Psoas muscle (tissue), 8 donors: ENCODE measurements around the gene TUBG1. TPM values are rescaled to one million over a fixed set of nuclear protein-coding genes. Genes with fewer than 3 reads are reported as not detected.

ENCODE experiments used
- ATAC-seq, 4 donors: fragments of 200-7000 bp; cut with Tn5 transposase; one replicate each; pipeline ENCODE4 v1.9.1; 2020; ENCODE audit warnings: moderate library complexity in 3 of 4, mild to moderate bottlenecking in 2 of 4
- DNase-seq, 2 donors: peaks; one replicate each; pipeline ENCODE4 v3.0.0-alpha.2; 2020
- H3K27ac ChIP-seq: fragments of 200-600 bp; one replicate; pipeline ENCODE4 v1.8.0; 2022
- H3K27me3 ChIP-seq, 3 donors: fragments of 200-600 bp in 1 of 3; one replicate each; pipeline versions ENCODE4 v1.6.1 to v1.8.0; 2013 to 2022; ENCODE audit warnings: low read length in 2 of 3, mild to moderate bottlenecking in 2 of 3, moderate library complexity in 1 of 3; ENCODE audit not compliant: insufficient read depth in 3 of 3
- H3K36me3 ChIP-seq, 2 donors: fragments of 200-600 bp in 1 of 2; one replicate each; pipeline versions ENCODE4 v1.6.1 to v1.8.0; 2013 to 2022; ENCODE audit warnings: low read depth in 1 of 2, mild to moderate bottlenecking in 1 of 2, moderate library complexity in 1 of 2; ENCODE audit not compliant: insufficient read depth in 1 of 2
- H3K4me1 ChIP-seq: fragments of 200-600 bp; one replicate; pipeline ENCODE4 v1.8.0; 2022
- H3K4me3 ChIP-seq: fragments of 200-600 bp; one replicate; pipeline ENCODE4 v1.8.0; 2022; ENCODE audit warnings: mild to moderate bottlenecking
- H3K9me3 ChIP-seq: fragments of 200-600 bp; one replicate; pipeline ENCODE4 v1.8.0; 2022
- WGBS, 3 donors: extraction: QIAGEN DNeasy Blood & Tissue Kit; methylation state at CpG; one replicate each; pipeline versions ENCODE4 v1.1.6 to v1.1.7; 2013; 5-methylcytosine and 5-hydroxymethylcytosine counted together
- intact Hi-C, 2 donors: fragments of 100-400 bp; cut with DNase I; formaldehyde crosslinking; loops; one replicate each; pipeline versions ENCODE4 v1.11.0 to v1.14.2; 2022
- polyA plus RNA-seq, 3 donors: library from polyadenylated mRNA; stranded (reverse); fragments of 200-250 nt; gene quantifications; one replicate each; pipeline ENCODE4 v1.2.3, GENCODE V29; 2013
- total RNA-seq, 4 donors: library from RNA; stranded (reverse); fragmentation: NEBNext Ultra II Directional in 2 of 4; extraction: Animal tissue kit (Norgen Biotek cat#: 25700) in 2 of 4; gene quantifications; one replicate each; pipeline versions ENCODE4 v1.2.1 to v1.2.4, GENCODE V29; 2021 to 2023
- TF ChIP-seq, protein P1 (sequence below): fragments of 200-600 bp; IDR thresholded peaks from one replicate; pipeline ENCODE4 v1.8.0; 2022; ENCODE audit warnings: antibody characterized with exemption
- donor health status: healthy with polysubstance abuse.
- donor health status: DM: no; HTN: no; CAD: no; lungs with moderate emphysema.
- donor health status: Bipolar disorder and iron deficiency.
- donor health status: healthy.
- donor health status: DM: yes; HTN: yes; CAD: no.
- donor health status: DM: no; HTN: no; CAD: no.
- donor health status: DM: no; HTN: no; CAD: no.
- donor health status: DM: yes; HTN: yes; CAD: no.

The TUBG1 gene
- total and polyA plus RNA-seq, 7 donors = 46.9 to 90.2 (median 68.8) TPM

DNA sequence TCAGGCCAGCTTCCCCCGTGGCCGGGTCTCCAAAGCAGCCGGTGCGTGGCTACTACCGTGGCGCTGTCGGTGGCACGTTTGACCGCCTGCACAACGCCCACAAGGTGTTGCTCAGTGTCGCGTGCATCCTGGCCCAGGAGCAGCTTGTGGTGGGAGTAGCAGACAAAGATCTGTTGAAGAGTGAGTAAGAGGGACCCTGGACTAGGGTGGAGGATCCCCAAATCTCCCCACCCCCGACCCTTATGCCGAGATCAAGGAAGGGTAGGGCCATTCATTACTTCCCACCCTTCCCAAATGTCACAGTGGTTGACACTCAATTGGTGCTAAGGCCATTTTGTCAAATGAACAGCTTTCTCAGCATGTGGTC is 46.4 kb upstream of the TUBG1 start:
- H3K9me3 ChIP-seq = no peaks in the 10 kb centered on the region
- 52 to 66% (median 60%) methylated on average over 14 of the region's 14 CpGs for WGBS, 3 donors
- H3K27me3 ChIP-seq = no peaks in the 10 kb centered on the region
- peaks cover 29% of the 10 kb centered on the region for H3K4me1 ChIP-seq
- ATAC-seq = no peak
- peak overlapping the region; percentile 99 for H3K4me3 ChIP-seq
- H3K27ac ChIP-seq = peak overlapping the region; percentile 86
- TF ChIP-seq, protein P1, sequence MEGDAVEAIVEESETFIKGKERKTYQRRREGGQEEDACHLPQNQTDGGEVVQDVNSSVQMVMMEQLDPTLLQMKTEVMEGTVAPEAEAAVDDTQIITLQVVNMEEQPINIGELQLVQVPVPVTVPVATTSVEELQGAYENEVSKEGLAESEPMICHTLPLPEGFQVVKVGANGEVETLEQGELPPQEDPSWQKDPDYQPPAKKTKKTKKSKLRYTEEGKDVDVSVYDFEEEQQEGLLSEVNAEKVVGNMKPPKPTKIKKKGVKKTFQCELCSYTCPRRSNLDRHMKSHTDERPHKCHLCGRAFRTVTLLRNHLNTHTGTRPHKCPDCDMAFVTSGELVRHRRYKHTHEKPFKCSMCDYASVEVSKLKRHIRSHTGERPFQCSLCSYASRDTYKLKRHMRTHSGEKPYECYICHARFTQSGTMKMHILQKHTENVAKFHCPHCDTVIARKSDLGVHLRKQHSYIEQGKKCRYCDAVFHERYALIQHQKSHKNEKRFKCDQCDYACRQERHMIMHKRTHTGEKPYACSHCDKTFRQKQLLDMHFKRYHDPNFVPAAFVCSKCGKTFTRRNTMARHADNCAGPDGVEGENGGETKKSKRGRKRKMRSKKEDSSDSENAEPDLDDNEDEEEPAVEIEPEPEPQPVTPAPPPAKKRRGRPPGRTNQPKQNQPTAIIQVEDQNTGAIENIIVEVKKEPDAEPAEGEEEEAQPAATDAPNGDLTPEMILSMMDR = no peak
- intact Hi-C loops = no loop called here
- DNase-seq = peak in 1 of 2 donors; percentile 60
- peaks cover 2 to 23% of the 10 kb centered on the region in 2 donors for H3K36me3 ChIP-seq

DNA sequence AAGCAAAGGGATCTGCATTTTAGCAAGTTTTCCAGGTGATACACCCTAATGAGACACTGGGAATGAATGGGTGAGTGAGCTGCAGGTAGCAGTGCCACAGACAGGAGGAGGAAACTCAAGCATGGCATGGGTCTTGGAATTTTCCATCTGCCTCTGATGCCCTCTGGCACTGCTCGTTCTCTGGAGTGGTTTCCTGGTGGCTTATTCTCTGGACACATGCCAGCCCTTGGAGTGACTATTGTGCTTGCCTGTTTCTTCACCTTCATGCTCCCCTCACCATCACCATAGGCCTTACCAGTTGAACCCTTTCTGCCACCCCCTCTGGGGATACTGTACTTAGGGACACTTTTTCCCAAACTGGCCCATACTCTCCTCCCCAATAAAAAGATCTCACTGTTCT is 45.9 kb upstream of the TUBG1 start:
- Histone ChIP-seq H3K4me3 (peak overlapping the region; percentile 99), H3K4me1 (peaks cover 29% of the 10 kb centered on the region), H3K27me3 (no peaks in the 10 kb centered on the region), H3K27ac (peak overlapping the region; percentile 86), H3K9me3 (no peaks in the 10 kb centered on the region), H3K36me3 (peaks cover 2 to 25% of the 10 kb centered on the region in 2 donors)
- DNase-seq = no peak
- TF ChIP-seq, protein P1 = no peak
- 5 to 15% (median 14%) methylated on average over 1 of the region's 1 CpG for WGBS, 3 donors
- ATAC-seq = no peak
- intact Hi-C loops = no loop called here

DNA sequence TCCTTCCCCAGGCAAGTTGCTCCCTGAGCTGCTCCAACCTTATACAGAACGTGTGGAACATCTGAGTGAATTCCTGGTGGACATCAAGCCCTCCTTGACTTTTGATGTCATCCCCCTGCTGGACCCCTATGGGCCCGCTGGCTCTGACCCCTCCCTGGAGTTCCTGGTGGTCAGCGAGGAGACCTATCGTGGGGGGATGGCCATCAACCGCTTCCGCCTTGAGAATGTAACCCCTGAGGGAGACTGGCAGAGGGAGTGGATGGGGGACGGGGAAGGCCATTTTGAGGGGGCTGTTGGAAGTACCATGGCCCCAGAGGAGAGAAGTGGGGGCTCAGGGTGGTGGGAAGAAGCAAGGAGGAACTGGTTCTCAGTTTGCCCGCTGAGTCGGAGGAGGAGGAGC is 45.5 kb upstream of the TUBG1 start:
- H3K9me3 ChIP-seq = no peaks in the 10 kb centered on the region
- H3K4me3 ChIP-seq = peak overlapping the region; percentile 99
- TF ChIP-seq, protein P1 = no peak
- DNase-seq (no peak), ATAC-seq (no peak)
- H3K27me3 ChIP-seq = no peaks in the 10 kb centered on the region
- H3K4me1 ChIP-seq = peaks cover 29% of the 10 kb centered on the region
- 80 to 84% (median 81%) methylated on average over 7 to 9 of the region's 9 CpGs for WGBS, 3 donors
- intact Hi-C loops = no loop called here
- H3K27ac ChIP-seq = no peak overlapping the region
- peaks cover 2 to 28% of the 10 kb centered on the region in 2 donors for H3K36me3 ChIP-seq

GRCh38 chr17:42564815-42565522 is 44.5 kb upstream of the TUBG1 start:
- peaks cover 2 to 38% of the 10 kb centered on the region in 2 donors for H3K36me3 ChIP-seq
- H3K27me3 ChIP-seq = no peaks in the 10 kb centered on the region
- WGBS, 3 donors = 81 to 91% (median 85%) methylated on average over 15 of the region's 15 CpGs
- ATAC-seq = no peak
- TF ChIP-seq, protein P1 = no peak
- no peak overlapping the region for H3K27ac ChIP-seq
- H3K4me1 ChIP-seq = peaks cover 29% of the 10 kb centered on the region
- no peak overlapping the region for H3K4me3 ChIP-seq
- no peaks in the 10 kb centered on the region for H3K9me3 ChIP-seq
- no peak for DNase-seq
- intact Hi-C loops = no loop called here
